ENCODE data around the gene LCN1.

The LCN1 gene

GRCh38 chr9:135488527-135488926 is 32.7 kb upstream of the LCN1 start:
- DNase-seq (ENCODE audit: low spot score), result no peak

- DNase-seq (ENCODE audit: low spot score), result no peak
Observed at GRCh38 chr9:135489188-135489906, 31.9 kb upstream of the LCN1 start.

GRCh38 chr9:135490166-135490870 is 30.9 kb upstream of the LCN1 start:
- no peak for DNase-seq (ENCODE audit: low spot score)

- DNase-seq (ENCODE audit: low spot score), result no peak
Observed at GRCh38 chr9:135490980-135491464, 30.2 kb upstream of the LCN1 start.

DNA sequence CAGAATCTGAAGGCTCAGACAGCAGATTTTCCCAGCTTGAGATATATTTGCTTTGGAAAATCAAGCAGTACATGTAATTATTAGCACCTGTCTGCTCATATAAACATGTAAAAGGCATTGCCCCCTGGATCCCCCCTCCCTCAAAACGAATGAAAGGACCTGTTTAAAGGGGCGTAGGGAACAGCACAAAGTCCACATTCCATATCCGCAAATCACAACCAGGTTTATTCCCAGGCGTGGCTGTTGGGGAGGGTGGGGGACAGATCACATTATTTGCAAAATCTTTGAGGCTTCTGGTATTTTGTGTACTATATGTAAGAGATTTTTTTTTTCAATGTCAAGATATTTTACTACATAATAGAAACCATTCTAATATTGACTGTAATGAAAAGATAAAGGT is 29.5 kb upstream of the LCN1 start:
- DNase-seq (ENCODE audit: low spot score), result no peak

- no peak for DNase-seq (ENCODE audit: low spot score)
Observed at GRCh38 chr9:135492886-135493669, 28.2 kb upstream of the LCN1 start.

DNA sequence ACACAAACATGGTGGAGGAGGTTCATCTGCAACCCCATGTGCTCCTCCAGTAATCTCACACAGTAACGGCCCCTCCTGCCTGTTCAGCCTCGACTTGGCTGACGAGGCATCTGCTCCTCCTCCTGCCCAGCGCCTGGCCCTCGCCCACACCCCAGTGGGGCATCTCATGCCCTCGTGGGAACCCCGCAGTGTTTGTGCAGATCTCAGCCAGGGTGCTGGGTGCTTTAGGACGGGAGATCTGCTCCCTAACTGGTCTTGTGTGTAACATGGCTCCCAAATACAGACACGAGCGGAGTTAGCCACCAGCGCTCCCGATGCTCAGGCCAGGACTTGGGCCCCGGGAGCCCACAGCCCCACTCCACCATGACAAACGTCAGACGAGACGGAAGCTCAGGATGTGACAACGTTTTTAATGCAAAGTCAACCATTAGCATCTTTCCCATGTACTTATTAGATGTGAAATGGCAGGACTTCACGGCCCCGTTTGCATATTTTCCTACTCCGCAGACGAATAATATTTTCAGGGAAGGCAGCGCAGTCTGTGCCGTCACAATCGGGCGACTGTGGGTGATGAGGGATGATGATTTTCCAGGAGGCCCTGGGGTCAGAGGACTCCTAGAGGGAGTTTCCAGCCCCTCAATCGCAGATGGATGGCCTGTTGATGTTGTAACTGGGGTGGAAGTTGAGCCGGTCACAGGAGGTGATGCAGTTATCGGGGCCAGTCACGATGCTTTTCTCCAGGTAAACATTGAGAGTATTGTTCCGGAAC is 26.3 kb upstream of the LCN1 start:
- DNase-seq (ENCODE audit: low spot score), result no peak

DNA sequence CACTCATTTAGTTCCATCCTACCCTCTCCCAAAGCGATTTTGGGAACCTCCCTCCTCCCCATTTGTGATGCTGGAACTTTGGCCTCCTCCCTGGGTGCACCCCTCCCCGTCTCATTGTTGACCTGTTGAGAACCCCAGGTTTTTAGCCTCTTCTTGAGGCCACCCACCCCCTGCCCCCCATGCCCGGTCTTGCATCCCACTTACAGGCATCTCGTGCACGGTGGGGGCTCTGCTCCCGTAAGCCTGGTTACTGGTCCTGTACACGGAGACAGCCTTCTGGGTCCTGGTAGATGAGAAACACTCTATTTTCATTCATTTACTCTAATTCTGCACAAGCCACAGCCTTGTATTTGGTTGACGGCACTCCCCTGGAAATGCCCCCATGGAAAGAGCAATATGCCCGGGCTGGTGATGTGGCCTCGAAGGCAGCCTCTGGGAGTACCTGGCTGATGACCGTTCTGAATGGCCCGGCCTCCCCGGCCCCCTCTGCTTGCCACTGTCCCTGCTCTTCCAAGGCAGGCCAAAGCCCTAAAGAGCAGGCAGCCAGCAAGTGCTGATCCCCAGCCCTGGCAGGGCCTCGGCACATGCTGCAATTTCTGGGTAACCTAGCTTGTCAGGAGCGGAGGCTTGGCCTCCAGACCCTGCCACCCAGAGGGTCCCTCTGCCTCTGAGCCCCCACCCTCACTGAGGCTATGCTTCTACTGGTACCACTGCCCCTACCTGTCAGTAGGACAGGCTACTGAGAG is 22.7 kb upstream of the LCN1 start:
- DNase-seq (ENCODE audit: low spot score), result no peak

GRCh38 chr9:135499326-135500070 is 21.7 kb upstream of the LCN1 start:
- DNase-seq (ENCODE audit: low spot score), result peak; percentile 91

DNA sequence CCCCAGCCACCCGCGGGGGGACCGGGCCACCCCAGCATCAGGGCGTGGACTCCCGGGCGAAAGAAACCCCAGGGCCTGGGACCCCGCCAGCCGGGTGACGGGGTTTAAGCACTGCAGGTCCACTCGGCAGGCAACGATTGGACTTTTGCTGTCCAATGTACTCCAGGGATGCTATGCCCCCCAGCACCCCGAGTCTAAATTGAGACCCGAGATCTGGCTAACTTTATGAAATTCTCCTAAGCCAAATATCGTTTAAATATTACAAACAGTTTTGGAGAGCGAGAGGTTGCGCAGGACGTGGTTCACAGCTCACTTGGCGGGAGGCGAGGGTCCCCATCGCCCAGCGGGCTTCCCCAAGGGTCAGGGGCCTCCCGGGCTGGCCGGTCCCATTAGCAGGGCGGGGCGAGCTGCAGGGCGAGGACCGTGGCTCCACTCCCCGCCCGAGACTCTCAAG is 21.1 kb upstream of the LCN1 start:
- DNase-seq (ENCODE audit: low spot score), result no peak

DNA sequence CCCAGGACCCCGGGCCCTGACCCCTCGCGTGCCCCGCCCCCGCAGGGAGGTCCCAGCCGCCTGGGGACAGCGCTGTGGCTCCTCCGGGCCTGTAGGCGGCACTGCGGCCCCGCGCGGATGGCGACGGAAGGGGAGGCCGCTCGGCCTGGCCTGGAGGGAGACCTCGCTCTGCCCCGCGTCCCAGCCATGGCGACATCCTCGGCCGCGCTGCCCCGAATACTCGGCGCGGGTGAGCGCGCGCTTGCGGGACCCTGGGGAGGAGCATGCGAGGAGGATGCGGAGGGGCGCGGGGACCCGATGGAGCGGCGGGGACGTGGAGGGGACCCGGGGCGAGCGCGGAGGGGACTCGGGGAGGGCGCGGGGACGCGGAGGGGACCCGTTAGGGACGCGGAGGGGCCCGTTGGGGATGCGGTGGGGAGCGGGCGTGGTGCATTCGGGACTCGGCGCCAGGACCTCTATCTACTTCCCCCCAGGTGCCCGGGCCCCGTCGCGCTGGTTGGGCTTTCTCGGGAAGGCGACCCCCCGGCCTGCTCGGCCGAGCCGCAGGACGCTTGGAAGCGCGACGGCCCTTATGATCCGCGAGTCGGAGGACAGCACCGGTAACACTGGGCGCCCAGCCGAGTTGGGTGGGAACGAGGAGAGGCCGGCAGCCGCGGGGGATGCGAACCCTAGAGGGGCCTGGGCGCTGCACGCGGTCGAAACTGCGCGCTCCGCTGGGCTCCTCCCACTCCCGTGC is 20.5 kb upstream of the LCN1 start, which contains the start of gene MRPS2:
Gene MRPS2, plus strand, starts transcription at position 158 of the 736 bp plus-strand sequence. Its CDS starts 29 bp downstream, at position 187.
- DNase-seq (ENCODE audit: low spot score), result peak; percentile 84

GRCh38 chr9:135501261-135502167 is 19.7 kb upstream of the LCN1 start:
- no peak for DNase-seq (ENCODE audit: low spot score)

DNA sequence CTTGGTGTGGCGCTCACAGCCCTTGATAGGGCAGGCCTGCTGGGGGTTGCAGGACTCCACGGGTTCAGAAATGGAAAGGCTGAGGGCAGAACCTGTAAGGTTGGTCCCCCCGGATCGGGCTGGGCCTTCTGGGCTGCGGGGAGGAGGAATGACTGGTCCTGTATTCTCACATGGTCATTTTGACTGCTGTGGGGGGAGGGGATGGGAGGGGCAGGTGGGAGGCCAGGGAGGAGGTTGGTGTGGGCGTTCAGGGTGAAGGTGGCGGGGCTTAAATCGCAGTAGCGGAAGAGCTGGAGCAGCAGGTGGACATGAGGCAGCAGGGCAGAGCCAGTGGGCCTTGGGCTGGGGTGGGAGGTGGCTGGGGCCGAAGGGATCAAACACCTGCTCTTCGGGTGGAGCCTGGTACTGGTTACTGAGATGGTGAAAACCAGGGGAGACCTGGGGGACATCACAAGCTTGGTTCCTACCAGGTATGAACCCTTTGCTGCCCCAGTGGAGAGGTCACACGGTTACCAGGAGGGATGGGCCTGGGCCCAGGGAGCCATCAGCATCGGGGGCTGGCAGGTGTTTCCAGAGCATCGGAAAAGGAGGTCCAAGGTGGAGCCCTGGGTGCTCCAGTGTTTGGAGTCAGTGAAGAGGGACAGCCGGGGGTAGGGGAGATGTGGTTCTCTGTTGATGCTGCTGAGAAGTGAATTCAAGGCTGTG is 18.9 kb upstream of the LCN1 start:
- DNase-seq (ENCODE audit: low spot score), result no peak

DNA sequence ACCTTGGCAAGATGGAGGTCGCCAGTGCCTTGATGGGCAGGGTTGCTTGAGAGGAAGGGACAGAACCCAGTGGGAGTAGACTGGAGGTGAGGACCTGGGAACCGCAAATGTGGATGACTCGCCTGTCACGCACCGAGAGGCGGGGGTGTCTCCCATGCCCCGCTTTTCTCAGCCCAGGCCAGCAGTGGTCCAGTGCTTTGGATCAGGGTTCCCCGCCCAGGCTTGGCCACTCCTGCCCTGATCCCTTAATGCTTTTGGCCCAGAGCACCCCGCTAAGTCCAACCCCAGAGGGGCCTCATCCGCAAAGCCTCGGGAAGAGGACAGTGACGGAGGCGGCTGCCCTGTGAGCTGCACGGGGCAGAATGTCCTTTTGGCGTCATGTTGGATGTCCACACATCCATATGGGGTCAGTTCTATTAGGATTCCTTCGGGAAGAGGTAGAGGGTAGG is 18.3 kb upstream of the LCN1 start:
- DNase-seq (ENCODE audit: low spot score), result no peak

DNA sequence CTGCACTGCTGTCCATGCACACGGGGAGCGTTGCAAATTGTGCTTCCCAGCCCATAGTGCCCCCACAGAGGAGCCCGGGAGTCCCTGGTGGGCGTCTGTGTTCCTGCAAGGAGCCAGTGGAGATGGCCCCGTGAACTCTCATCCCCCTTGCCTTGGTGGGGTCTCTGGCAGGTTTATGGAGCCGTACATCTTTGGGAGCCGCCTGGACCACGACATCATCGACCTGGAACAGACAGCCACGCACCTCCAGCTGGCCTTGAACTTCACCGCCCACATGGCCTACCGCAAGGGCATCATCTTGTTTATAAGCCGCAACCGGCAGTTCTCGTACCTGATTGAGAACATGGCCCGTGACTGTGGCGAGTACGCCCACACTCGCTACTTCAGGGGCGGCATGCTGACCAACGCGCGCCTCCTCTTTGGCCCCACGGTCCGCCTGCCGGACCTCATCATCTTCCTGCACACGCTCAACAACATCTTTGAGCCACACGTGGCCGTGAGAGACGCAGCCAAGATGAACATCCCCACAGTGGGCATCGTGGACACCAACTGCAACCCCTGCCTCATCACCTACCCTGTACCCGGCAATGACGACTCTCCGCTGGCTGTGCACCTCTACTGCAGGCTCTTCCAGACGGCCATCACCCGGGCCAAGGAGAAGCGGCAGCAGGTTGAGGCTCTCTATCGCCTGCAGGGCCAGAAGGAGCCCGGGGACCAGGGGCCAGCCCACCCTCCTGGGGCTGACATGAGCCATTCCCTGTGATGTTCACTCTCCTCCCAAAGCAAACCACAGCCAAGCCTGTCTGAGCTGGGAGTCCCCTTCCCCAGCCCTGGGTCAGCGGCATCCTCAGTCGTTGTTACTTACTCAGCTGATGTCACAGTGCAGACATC is 17.6 kb upstream of the LCN1 start:
- DNase-seq (ENCODE audit: low spot score), result no peak

Measured in cerebellar cortex (tissue), 1 donor.